ENCODE measurements around the gene EXT2. TPM values are rescaled to one million over a fixed set of nuclear protein-coding genes. Genes with fewer than 3 reads are reported as not detected.

Gene EXT2
- total RNA-seq, 1 donor from 2014 or later, result 73.9 TPM

DNA sequence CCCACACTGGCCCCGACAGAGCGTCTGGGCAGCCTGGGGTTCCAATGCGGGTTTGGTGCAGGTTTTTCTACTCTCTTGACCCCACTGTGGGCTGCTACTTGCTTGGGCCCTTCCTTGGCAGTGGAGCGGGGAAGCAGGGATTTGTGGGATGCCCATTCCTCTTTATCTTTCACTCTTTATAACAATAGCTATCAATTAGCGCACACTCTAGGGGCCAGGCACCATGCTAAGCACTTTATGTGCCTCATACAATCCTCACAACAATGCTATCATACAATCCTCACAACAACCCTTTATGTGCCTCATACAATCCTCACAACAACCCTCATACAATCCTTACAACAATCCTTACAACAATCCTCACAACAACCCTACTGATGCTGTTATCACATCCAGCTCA is 16.7 kb upstream of the EXT2 start:
- H3K4me3 Mint-ChIP-seq (ENCODE audit: low read depth), result no peak overlapping the region
- H3K27me3 Mint-ChIP-seq, result no peaks in the 10 kb centered on the region
- no peak for DNase-seq (ENCODE audit: low spot score, unreplicated experiment)
- peaks cover 5% of the 10 kb centered on the region for H3K36me3 Mint-ChIP-seq (ENCODE audit: insufficient read depth)
- H3K27ac Mint-ChIP-seq, result peak overlapping the region; percentile 59
- TF ChIP-seq, protein P1, sequence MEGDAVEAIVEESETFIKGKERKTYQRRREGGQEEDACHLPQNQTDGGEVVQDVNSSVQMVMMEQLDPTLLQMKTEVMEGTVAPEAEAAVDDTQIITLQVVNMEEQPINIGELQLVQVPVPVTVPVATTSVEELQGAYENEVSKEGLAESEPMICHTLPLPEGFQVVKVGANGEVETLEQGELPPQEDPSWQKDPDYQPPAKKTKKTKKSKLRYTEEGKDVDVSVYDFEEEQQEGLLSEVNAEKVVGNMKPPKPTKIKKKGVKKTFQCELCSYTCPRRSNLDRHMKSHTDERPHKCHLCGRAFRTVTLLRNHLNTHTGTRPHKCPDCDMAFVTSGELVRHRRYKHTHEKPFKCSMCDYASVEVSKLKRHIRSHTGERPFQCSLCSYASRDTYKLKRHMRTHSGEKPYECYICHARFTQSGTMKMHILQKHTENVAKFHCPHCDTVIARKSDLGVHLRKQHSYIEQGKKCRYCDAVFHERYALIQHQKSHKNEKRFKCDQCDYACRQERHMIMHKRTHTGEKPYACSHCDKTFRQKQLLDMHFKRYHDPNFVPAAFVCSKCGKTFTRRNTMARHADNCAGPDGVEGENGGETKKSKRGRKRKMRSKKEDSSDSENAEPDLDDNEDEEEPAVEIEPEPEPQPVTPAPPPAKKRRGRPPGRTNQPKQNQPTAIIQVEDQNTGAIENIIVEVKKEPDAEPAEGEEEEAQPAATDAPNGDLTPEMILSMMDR (IDR thresholded peaks at IDR 0.05; ENCODE audit: unreplicated experiment), result no peak
- no peaks in the 10 kb centered on the region for H3K9me3 Mint-ChIP-seq (ENCODE audit: low read depth)
- H3K4me1 Mint-ChIP-seq (ENCODE audit: low read depth), result no peaks in the 10 kb centered on the region

DNA sequence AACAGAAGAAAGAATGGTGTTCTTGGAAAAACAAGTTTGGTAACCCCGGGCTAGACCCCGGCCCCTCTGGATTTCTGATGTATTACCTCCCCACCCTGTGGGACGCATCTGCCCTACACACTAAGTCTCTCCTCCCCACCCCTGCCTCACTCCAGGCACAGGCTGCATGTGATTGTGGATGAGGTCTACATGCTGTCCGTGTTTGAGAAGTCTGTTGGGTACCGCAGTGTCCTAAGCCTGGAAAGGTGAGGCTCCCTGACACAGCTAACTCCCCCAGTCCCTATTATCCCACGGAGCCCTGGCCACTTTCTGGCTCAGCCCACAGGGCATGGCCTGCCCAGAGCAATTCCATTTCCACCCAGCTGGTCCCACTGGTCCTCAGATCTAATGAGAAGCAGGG is 16.1 kb upstream of the EXT2 start:
- H3K4me1 Mint-ChIP-seq (ENCODE audit: low read depth), result no peaks in the 10 kb centered on the region
- peaks cover 10% of the 10 kb centered on the region for H3K36me3 Mint-ChIP-seq (ENCODE audit: insufficient read depth)
- no peaks in the 10 kb centered on the region for H3K27me3 Mint-ChIP-seq
- TF ChIP-seq, protein P1 (IDR thresholded peaks at IDR 0.05; ENCODE audit: unreplicated experiment), result no peak
- no peaks in the 10 kb centered on the region for H3K9me3 Mint-ChIP-seq (ENCODE audit: low read depth)
- H3K4me3 Mint-ChIP-seq (ENCODE audit: low read depth), result no peak overlapping the region
- DNase-seq (ENCODE audit: low spot score, unreplicated experiment), result no peak
- peak overlapping the region; percentile 59 for H3K27ac Mint-ChIP-seq

DNA sequence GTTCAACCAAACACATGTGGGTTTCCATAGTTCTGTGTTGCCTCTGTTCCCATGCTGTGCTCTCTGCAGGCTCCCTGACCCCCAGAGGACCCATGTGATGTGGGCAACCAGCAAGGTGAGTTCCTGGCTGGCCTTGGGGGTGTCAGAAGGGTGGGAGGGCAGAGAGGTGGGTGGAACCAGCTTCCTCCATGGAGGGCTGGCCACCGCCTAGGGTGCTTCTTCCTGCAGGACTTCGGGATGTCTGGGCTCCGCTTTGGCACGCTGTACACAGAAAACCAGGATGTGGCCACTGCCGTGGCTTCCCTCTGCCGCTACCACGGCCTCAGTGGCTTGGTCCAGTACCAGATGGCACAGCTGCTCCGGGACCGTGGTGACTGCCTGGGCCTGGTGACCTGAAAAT is 14.5 kb upstream of the EXT2 start:
- no peak overlapping the region for H3K27ac Mint-ChIP-seq
- TF ChIP-seq, protein P1 (IDR thresholded peaks at IDR 0.05; ENCODE audit: unreplicated experiment), result no peak
- peaks cover 10% of the 10 kb centered on the region for H3K36me3 Mint-ChIP-seq (ENCODE audit: insufficient read depth)
- H3K4me1 Mint-ChIP-seq (ENCODE audit: low read depth), result no peaks in the 10 kb centered on the region
- no peak for DNase-seq (ENCODE audit: low spot score, unreplicated experiment)
- H3K9me3 Mint-ChIP-seq (ENCODE audit: low read depth), result peaks cover 5% of the 10 kb centered on the region
- H3K4me3 Mint-ChIP-seq (ENCODE audit: low read depth), result no peak overlapping the region
- no peaks in the 10 kb centered on the region for H3K27me3 Mint-ChIP-seq

DNA sequence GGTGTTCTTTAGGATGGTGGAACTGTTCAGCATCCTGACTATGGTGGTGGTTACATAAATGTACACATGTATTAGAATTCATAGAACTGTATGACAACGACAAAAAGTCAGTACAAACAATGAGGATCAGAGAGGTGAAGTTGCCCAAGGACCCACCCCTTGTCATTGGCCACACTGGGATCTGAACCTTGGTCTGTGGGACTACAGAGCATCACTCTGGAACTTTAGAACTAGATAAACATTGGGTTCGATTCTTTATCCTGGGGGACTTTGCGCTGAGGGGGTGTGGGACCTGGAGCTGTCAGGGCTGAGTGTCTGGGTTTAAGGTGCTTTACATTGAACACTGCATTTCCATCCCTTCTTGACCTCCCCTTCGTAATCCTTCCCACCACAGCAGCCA is 12.8 kb upstream of the EXT2 start:
- Mint-ChIP-seq H3K36me3 (ENCODE audit: insufficient read depth) (peaks cover 8% of the 10 kb centered on the region), H3K4me1 (ENCODE audit: low read depth) (no peaks in the 10 kb centered on the region), H3K27me3 (no peaks in the 10 kb centered on the region), H3K9me3 (ENCODE audit: low read depth) (peaks cover 5% of the 10 kb centered on the region), H3K4me3 (ENCODE audit: low read depth) (no peak overlapping the region), H3K27ac (no peak overlapping the region)
- DNase-seq (ENCODE audit: low spot score, unreplicated experiment), result no peak
- TF ChIP-seq, protein P1 (IDR thresholded peaks at IDR 0.05; ENCODE audit: unreplicated experiment), result no peak

DNA sequence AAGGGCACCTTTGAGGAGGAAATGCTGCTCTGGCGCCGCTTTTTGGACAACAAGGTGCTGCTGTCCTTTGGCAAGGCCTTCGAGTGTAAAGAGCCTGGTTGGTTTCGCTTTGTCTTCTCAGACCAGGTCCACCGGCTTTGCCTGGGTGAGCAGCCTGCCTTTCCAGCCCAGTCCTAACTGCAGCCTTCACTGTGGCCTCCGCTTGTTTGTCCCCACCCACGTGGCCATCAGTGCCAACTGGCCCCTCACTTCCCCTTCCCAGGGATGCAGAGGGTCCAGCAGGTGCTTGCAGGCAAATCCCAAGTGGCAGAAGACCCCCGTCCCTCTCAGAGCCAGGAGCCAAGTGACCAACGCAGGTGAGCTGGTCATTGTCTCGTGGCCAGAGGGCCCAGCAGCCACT is 12.0 kb upstream of the EXT2 start:
- H3K9me3 Mint-ChIP-seq (ENCODE audit: low read depth), result peaks cover 5% of the 10 kb centered on the region
- H3K4me3 Mint-ChIP-seq (ENCODE audit: low read depth), result no peak overlapping the region
- no peak overlapping the region for H3K27ac Mint-ChIP-seq
- H3K4me1 Mint-ChIP-seq (ENCODE audit: low read depth), result no peaks in the 10 kb centered on the region
- TF ChIP-seq, protein P1 (IDR thresholded peaks at IDR 0.05; ENCODE audit: unreplicated experiment), result no peak
- no peak for DNase-seq (ENCODE audit: low spot score, unreplicated experiment)
- no peaks in the 10 kb centered on the region for H3K27me3 Mint-ChIP-seq
- H3K36me3 Mint-ChIP-seq (ENCODE audit: insufficient read depth), result peaks cover 8% of the 10 kb centered on the region

Measured in progenitor cell of endocrine pancreas (in vitro differentiated cells).